A673 (cell line): Measurements from ENCODE around the gene PDE10A.
A peak's percentile ranks its signal among the peaks of the same experiment; 100 is the strongest.

ENCODE experiments used
- CTCF ChIP-seq: fragments of 300-800, 200-600 bp; sonication (generic); conservative IDR thresholded peaks from 2 replicates; pipeline ENCODE4 v1.5.1; 2017; ENCODE audit warnings: low read depth, mild to moderate bottlenecking, antibody characterized with exemption, low read length, moderate library complexity, mixed read lengths
- EZH2 ChIP-seq: fragments of 200-600 bp; sonication (generic); IDR thresholded peaks from 2 replicates; pipeline ENCODE4 v1.6.1; 2017; ENCODE audit warnings: borderline replicate concordance, low read depth, mild to moderate bottlenecking, mixed read lengths, antibody characterized with exemption, low read length; ENCODE audit not compliant: poor library complexity, severe bottlenecking

DNA sequence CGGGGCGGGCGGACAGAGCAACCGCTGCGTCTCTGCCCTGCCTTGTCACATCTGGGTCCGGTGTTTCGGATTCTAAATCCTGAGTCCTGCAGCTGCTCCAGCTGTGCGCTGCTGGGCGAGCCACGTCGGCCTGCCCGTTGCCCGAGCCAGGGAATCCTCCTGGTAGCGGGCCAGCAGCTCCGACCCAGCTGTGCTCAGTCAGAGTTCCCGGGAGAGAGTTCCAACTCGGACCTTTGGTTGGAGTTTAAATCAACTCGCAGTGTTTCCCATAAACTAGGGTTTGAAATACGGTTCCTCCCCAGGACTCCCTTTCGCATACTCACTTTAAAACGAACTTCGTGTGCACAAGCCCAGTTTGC lies 315 bp upstream of the PDE10A start:
- TF ChIP-seq CTCF, result no peak
- peak; percentile 87 for TF ChIP-seq EZH2
